Measurements from ENCODE around the gene RXRA. TPM values are rescaled to one million over a fixed set of nuclear protein-coding genes. Genes with fewer than 3 reads are reported as not detected.

Gene RXRA
- total and polyA plus RNA-seq, 7 experiments from 2014 or later, result 0.31 to 59.5 (median 8.4) TPM

GRCh38 chr9:134361426-134361825, 35.2 kb downstream of the RXRA start:
- Mint-ChIP-seq H3K27ac (peak overlapping the region in 1 of 9 donors; percentile 54), H3K36me3 (no peaks in the 10 kb centered on the region), H3K4me3 (no peak overlapping the region), H3K9me3 (no peaks in the 10 kb centered on the region), H3K4me1 (peaks cover 0 to 13% (median 0%) of the 10 kb centered on the region in 7 donors), H3K27me3 (no peaks in the 10 kb centered on the region)
- no peak for ATAC-seq
- H3K27me3 ChIP-seq (ENCODE audit: control insufficient read depth in 2 of 2, insufficient read depth in 2 of 2, low read length in 2 of 2), result no peaks in the 10 kb centered on the region
- POLR2A ChIA-PET, result no interaction called here
- no peaks in the 10 kb centered on the region for H3K9me3 ChIP-seq (ENCODE audit: control insufficient read depth in 2 of 3, low read length in 3 of 3)
- H3K4me3 ChIP-seq (ENCODE audit: low read length), result no peak overlapping the region
- CTCF ChIA-PET, result no interaction called here
- H3K36me3 ChIP-seq (ENCODE audit: control insufficient read depth in 2 of 3, insufficient read depth in 3 of 3, low read length in 3 of 3), result no peaks in the 10 kb centered on the region
- intact Hi-C loops (cut with micrococcal nuclease), result no loop called here
- no peak overlapping the region for H3K27ac ChIP-seq (ENCODE audit: low read depth, low read length)
- DNase-seq, result no peak
- no peaks in the 10 kb centered on the region for H3K4me1 ChIP-seq (ENCODE audit: control insufficient read depth in 2 of 2, insufficient read depth in 2 of 2, low read length in 2 of 2)

- DNase-seq (no peak), ATAC-seq (no peak)
- ChIA-PET CTCF (no interaction called here), POLR2A (no interaction called here)
- Histone ChIP-seq H3K4me3 (ENCODE audit: low read length) (no peak overlapping the region), H3K27ac (ENCODE audit: low read depth, low read length) (no peak overlapping the region), H3K27me3 (ENCODE audit: control insufficient read depth in 2 of 2, insufficient read depth in 2 of 2, low read length in 2 of 2) (no peaks in the 10 kb centered on the region), H3K9me3 (ENCODE audit: control insufficient read depth in 2 of 3, low read length in 3 of 3) (no peaks in the 10 kb centered on the region), H3K4me1 (ENCODE audit: control insufficient read depth in 2 of 2, insufficient read depth in 2 of 2, low read length in 2 of 2) (no peaks in the 10 kb centered on the region), H3K36me3 (ENCODE audit: control insufficient read depth in 2 of 3, insufficient read depth in 3 of 3, low read length in 3 of 3) (no peaks in the 10 kb centered on the region)
- no peaks in the 10 kb centered on the region for H3K27me3 Mint-ChIP-seq
- H3K27ac Mint-ChIP-seq, result peak overlapping the region in 1 of 9 donors; percentile 36
- no peaks in the 10 kb centered on the region for H3K9me3 Mint-ChIP-seq
- no peaks in the 10 kb centered on the region for H3K36me3 Mint-ChIP-seq
- H3K4me3 Mint-ChIP-seq, result no peak overlapping the region
- peaks cover 0 to 15% (median 0%) of the 10 kb centered on the region in 7 donors for H3K4me1 Mint-ChIP-seq
- intact Hi-C loops (cut with micrococcal nuclease), result no loop called here
Measured at GRCh38 chr9:134361843-134362414, 35.7 kb downstream of the RXRA start.

- Histone ChIP-seq H3K9me3 (ENCODE audit: control insufficient read depth in 2 of 3, low read length in 3 of 3) (no peaks in the 10 kb centered on the region), H3K4me1 (ENCODE audit: control insufficient read depth in 2 of 2, insufficient read depth in 2 of 2, low read length in 2 of 2) (no peaks in the 10 kb centered on the region), H3K4me3 (ENCODE audit: low read length) (no peak overlapping the region), H3K36me3 (ENCODE audit: control insufficient read depth in 2 of 3, insufficient read depth in 3 of 3, low read length in 3 of 3) (no peaks in the 10 kb centered on the region), H3K27me3 (ENCODE audit: control insufficient read depth in 2 of 2, insufficient read depth in 2 of 2, low read length in 2 of 2) (no peaks in the 10 kb centered on the region), H3K27ac (ENCODE audit: low read depth, low read length) (no peak overlapping the region)
- no peak overlapping the region for H3K27ac Mint-ChIP-seq
- no peak overlapping the region for H3K4me3 Mint-ChIP-seq
- ATAC-seq (no peak), DNase-seq (no peak)
- no peaks in the 10 kb centered on the region for H3K36me3 Mint-ChIP-seq
- CTCF ChIA-PET, result no interaction called here
- no peaks in the 10 kb centered on the region for H3K27me3 Mint-ChIP-seq
- POLR2A ChIA-PET, result no interaction called here
- H3K4me1 Mint-ChIP-seq, result peaks cover 0 to 18% (median 3%) of the 10 kb centered on the region in 7 donors
- intact Hi-C loops (cut with micrococcal nuclease), result no loop called here
- H3K9me3 Mint-ChIP-seq, result no peaks in the 10 kb centered on the region
Measured at GRCh38 chr9:134363450-134363849, 37.2 kb downstream of the RXRA start.

GRCh38 chr9:134364391-134365114, 38.3 kb downstream of the RXRA start:
- DNase-seq (no peak), ATAC-seq (no peak)
- no peak overlapping the region for H3K27ac ChIP-seq (ENCODE audit: low read depth, low read length)

GRCh38 chr9:134365115-134365596, 38.9 kb downstream of the RXRA start:
- DNase-seq (no peak), ATAC-seq (no peak)
- H3K27ac Mint-ChIP-seq, result no peak overlapping the region
- H3K4me1 Mint-ChIP-seq, result peaks cover 0 to 18% (median 5%) of the 10 kb centered on the region in 7 donors
- no peaks in the 10 kb centered on the region for H3K27me3 Mint-ChIP-seq
- Histone ChIP-seq H3K4me3 (ENCODE audit: low read length) (no peak overlapping the region), H3K27ac (ENCODE audit: low read depth, low read length) (no peak overlapping the region), H3K36me3 (ENCODE audit: control insufficient read depth in 2 of 3, insufficient read depth in 3 of 3, low read length in 3 of 3) (no peaks in the 10 kb centered on the region), H3K4me1 (ENCODE audit: control insufficient read depth in 2 of 2, insufficient read depth in 2 of 2, low read length in 2 of 2) (no peaks in the 10 kb centered on the region), H3K9me3 (ENCODE audit: control insufficient read depth in 2 of 3, low read length in 3 of 3) (no peaks in the 10 kb centered on the region), H3K27me3 (ENCODE audit: control insufficient read depth in 2 of 2, insufficient read depth in 2 of 2, low read length in 2 of 2) (no peaks in the 10 kb centered on the region)
- H3K4me3 Mint-ChIP-seq, result no peak overlapping the region
- ChIA-PET POLR2A (no interaction called here), CTCF (interaction anchor here (0.6 kb wide), 2 partner anchors 25 to 79 kb away, joined by 3 read pairs; no protein-coding TSS in a partner anchor)
- H3K9me3 Mint-ChIP-seq, result no peaks in the 10 kb centered on the region
- intact Hi-C loops (cut with micrococcal nuclease), result no loop called here
- H3K36me3 Mint-ChIP-seq, result no peaks in the 10 kb centered on the region

More at GRCh38 chr9:134364391-134365114, 38.3 kb downstream of the RXRA start:
- ChIA-PET POLR2A (no interaction called here), CTCF (interaction anchor here (0.5 to 0.6 kb wide), 2 partner anchors 26 to 196 kb away, joined by 3 to 4 read pairs; no protein-coding TSS in a partner anchor)
- Histone ChIP-seq H3K27me3 (ENCODE audit: control insufficient read depth in 2 of 2, insufficient read depth in 2 of 2, low read length in 2 of 2) (no peaks in the 10 kb centered on the region), H3K9me3 (ENCODE audit: control insufficient read depth in 2 of 3, low read length in 3 of 3) (no peaks in the 10 kb centered on the region), H3K36me3 (ENCODE audit: control insufficient read depth in 2 of 3, insufficient read depth in 3 of 3, low read length in 3 of 3) (no peaks in the 10 kb centered on the region), H3K4me3 (ENCODE audit: low read length) (no peak overlapping the region), H3K4me1 (ENCODE audit: control insufficient read depth in 2 of 2, insufficient read depth in 2 of 2, low read length in 2 of 2) (no peaks in the 10 kb centered on the region)
- Mint-ChIP-seq H3K36me3 (no peaks in the 10 kb centered on the region), H3K4me1 (peaks cover 0 to 19% (median 5%) of the 10 kb centered on the region in 7 donors), H3K4me3 (no peak overlapping the region), H3K9me3 (no peaks in the 10 kb centered on the region), H3K27ac (no peak overlapping the region), H3K27me3 (no peaks in the 10 kb centered on the region)
- intact Hi-C loops (cut with micrococcal nuclease), result no loop called here

GRCh38 chr9:134365791-134366222, 39.6 kb downstream of the RXRA start:
- Histone ChIP-seq H3K4me3 (ENCODE audit: low read length) (no peak overlapping the region), H3K9me3 (ENCODE audit: control insufficient read depth in 2 of 3, low read length in 3 of 3) (no peaks in the 10 kb centered on the region), H3K27ac (ENCODE audit: low read depth, low read length) (no peak overlapping the region), H3K27me3 (ENCODE audit: control insufficient read depth in 2 of 2, insufficient read depth in 2 of 2, low read length in 2 of 2) (no peaks in the 10 kb centered on the region), H3K4me1 (ENCODE audit: control insufficient read depth in 2 of 2, insufficient read depth in 2 of 2, low read length in 2 of 2) (no peaks in the 10 kb centered on the region), H3K36me3 (ENCODE audit: control insufficient read depth in 2 of 3, insufficient read depth in 3 of 3, low read length in 3 of 3) (no peaks in the 10 kb centered on the region)
- no peak overlapping the region for H3K4me3 Mint-ChIP-seq
- CTCF ChIA-PET, result interaction anchor here (0.6 kb wide), 1 partner anchor 78 kb away, joined by 3 read pairs; no protein-coding TSS in a partner anchor
- DNase-seq, result no peak
- intact Hi-C loops (cut with micrococcal nuclease), result no loop called here
- H3K27ac Mint-ChIP-seq, result no peak overlapping the region
- H3K36me3 Mint-ChIP-seq, result no peaks in the 10 kb centered on the region
- H3K27me3 Mint-ChIP-seq, result no peaks in the 10 kb centered on the region
- ATAC-seq, result no peak
- H3K4me1 Mint-ChIP-seq, result peaks cover 0 to 18% (median 5%) of the 10 kb centered on the region in 7 donors
- no peaks in the 10 kb centered on the region for H3K9me3 Mint-ChIP-seq
- POLR2A ChIA-PET, result no interaction called here
